UCSD-AML1 (cell line): Measurements from ENCODE around the gene HOXA13.

Experiments
- DNase-seq: peaks from one replicate; lab custom pipeline; 2025; ENCODE audit not compliant: unreplicated experiment; lab: John Stamatoyannopoulos, UW

The HOXA13 gene

DNA sequence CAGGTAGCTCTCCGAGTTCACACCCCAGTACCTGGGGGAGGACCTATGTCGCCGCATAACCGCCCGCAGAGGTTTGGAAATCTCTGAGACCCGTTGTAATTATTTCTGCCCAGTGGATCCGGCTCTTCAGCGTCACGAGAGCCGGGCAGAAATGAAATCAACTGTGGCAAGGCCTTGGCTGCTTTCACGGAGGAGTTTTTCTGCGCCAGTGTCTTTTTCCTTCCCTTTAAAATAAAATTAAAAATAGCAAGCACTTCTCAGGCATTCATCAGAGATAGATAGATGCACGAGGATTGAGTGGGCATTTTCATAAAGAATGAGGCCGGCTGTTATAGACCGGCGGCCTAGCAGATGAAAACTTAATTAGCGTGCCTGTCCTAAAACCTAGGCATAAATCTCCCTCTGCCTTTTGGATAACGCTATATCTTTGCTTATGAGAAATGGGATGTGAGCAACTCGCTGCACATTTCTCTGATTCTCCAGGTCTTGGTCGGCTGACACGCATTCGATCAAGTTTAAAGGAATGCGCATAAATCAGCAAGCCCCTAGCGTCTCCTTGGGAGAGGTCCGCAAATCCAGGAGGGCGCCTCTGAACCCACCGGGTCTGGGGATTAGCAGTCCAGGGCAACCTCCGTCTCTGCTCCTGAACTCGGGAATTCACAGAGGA is 6.4 kb downstream of the HOXA13 start:
- no peak for DNase-seq

DNA sequence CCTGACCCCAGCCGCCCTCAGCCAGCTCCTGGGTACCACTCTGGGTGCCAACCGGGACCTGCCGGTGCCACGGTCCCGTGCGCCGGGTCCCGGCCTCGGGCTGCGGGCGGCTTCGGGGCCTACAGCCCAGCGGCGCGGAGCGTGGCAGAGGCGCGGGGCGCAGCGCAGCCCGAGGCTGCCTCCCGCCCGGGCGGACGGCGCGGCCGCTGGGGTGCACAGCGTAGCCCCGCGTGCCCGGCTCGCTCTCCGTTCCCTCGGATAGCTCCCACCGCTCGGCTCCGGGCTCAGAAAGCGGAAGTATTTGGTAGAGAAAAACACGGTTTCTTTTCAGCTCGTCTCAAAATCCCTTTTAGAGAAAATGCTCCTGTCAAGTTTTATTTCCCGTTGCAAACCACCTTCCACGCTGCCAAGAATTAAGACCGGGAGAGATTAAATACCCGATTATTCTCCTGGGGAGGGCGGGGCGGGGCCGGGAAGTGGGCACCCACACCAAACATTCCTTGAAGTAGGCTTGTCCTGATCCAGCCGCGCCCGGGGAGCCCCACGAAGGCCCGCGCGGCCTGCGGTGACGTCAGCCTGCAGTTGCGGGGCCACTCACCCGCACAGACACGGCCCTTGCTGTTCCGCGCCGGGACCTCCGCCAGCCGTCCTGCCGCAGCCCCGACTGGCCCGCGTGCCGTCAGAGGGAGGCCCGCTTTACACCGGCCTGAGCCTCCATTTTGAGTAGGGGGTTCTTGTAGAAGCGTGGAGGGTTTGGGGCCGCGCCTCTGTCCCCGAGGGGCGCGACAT is 7.2 kb downstream of the HOXA13 start:
- peak; percentile 20 for DNase-seq

DNA sequence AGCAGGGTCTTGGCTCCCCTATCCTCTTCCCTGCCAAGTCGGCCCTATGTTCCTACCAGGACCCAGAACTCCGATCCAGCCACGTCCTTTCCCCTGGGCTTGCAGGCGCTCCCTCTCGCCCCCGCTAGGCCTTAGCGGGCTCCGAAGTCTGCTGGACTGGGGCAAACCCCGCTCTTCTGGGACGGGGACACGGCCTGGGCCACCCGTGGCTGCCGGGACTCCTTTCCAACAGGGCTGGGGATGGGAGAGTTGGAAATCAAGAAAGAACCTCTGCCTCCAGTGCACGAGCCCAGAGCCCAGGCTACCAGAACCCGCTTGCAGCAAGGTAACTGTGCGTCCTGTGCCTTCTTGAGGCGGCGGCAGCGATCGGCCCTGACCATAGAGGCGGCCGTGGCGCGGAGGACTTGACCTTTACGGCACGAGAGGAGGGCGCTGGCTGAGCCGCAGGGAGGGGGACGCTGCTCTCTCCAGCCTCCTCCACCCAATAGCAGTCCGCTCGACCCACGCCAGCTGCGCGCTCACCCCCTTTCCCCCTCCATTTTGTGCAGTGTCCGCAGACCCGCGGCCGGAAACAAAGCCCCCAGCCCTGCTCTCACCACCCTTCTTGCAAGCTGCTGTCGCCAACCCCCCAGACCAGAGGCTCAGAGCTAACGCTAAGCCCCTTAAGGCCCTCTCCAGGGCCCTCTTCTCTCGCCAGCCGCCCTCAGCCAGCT is 7.9 kb downstream of the HOXA13 start:
- DNase-seq = no peak

DNA sequence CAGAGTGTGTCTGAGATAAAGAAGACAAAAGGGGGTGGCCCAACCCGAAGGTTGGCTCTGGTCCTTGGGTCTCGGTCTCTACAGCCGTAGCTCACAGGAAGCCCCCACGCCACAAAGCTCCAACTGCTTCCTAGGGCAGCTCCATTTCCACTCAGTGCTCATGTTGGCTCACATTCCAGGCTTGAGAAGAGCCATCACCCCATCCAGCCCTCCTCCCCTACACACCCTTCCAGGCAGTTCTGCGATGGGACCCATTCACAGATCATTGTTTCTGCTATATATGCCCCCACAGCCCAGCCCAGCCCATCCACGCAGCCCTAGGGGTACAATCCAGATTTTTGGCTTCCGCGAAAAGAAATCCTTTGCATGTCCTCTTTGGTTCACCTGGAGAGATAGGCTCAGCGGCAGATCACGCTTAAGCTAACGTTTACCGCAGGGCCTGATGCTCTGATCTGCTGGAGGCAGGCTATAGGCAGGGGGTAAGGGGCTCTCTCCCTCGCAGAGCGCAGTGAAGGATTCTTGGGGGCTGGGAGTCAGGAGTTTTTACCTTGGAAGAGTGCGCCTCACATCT is 8.6 kb downstream of the HOXA13 start:
- DNase-seq = no peak

DNA sequence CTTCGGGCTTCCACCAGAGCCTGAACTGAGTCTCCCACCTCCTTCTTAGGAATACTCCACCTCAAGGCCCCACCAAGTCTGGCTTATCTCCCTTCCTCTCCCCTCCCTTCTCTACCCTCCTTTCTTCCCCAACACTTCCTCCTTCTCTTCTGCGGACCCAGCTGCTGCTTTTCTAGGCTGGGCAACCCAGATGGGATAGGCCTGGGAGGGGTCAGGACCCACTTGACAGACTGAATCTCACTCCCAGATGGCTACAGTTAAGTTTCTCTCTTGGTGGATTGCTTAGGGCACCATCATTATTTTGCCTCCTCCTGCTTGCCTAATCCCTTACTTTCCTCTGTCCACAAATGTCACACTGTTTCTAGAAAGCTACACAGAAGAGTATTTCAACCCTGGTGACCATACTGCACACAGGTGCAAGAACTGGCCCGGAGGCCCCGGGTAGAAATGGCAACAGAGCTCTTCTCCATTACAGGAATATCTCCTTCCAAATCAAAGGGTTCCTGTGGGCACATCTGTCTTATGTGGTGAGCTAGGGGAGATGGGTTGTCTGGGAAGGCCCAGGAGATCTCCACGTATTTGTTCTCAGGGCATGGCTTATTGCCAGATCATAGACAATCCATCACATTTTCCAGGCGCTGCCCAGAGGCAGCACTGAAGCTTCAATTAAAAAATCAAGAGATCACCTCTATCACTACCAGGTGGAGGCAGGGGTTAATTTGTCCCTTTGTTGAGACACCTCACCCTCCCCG is 9.7 kb downstream of the HOXA13 start:
- no peak for DNase-seq

DNA sequence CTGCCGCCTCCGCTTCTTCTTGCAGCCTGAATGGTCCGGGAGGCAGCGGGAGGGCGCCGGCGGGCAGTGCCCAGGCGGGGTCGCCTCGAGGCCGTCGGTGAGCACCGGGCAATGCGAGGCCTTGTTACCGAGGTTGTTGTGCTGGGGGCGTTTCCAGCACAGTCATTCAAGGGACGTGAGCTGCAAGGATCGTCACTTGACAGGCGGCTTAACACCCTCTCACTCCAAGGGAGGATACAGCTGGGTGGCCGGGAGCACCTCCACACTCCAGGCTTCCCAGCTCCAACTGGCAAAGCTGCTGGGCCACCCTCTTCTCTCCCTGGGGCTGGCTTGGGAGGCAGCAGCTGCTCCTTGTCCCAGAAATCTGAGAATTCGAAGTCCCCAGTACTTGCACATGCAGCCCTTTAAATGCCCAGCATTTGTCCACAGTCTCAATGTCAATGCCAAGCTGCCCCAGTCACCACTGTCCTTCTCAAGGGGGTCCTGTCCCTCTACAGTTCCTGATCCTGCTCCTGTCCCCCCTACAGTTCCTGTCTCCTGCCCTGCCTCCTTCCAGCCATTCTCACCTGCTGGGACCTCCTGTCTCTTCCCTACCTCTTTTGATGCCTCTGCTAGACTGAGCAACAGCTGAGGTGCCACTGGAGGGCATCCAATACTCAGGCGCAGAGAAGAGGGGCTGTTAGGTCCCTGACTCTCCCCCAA is 10.4 kb downstream of the HOXA13 start:
- DNase-seq = no peak

DNA sequence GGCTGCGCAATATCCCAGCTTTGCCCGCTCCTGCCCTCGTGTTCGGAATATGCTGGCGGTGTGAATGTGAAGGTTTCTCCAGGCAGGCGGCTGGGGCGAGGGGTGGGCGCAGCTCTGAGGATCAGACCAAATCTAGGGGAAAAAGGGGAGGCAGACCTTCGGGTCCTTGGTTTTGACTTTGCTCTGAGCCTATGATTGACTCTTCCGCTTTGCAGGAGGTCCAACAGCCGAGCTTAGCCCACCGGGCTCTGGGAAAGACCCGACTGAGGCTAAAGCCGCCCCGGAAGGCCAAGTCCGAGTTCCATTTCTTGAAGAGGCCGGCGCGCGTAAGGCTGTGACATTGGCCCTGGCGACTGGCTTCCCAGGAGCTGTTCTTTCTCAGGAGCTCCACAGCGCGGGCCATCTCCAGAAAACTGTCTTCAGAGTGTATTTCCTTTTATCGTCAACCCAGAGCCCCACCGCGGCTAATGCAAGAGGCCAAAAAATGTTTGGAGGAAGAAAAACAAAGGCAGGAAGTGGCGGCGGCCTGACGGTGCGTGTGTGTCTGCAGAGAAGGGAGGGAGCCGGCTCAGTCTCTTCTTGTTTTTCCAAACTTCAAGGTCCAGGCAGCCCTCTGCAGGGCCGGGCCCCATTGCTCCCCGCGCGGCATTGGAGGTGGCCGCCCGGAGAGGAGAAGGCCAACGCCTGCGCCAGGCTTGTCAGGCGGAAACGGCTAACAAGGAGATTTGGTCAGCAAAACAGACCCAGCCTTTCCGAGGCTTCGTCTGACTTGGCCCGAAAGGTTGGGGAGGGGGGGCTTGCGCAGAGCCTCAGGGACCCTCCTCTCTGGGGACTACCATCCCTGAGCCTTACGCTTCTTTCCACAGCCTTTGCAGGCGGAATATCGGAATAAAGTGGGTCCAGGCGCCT is 11.3 kb downstream of the HOXA13 start:
- peak; percentile 54 for DNase-seq

DNA sequence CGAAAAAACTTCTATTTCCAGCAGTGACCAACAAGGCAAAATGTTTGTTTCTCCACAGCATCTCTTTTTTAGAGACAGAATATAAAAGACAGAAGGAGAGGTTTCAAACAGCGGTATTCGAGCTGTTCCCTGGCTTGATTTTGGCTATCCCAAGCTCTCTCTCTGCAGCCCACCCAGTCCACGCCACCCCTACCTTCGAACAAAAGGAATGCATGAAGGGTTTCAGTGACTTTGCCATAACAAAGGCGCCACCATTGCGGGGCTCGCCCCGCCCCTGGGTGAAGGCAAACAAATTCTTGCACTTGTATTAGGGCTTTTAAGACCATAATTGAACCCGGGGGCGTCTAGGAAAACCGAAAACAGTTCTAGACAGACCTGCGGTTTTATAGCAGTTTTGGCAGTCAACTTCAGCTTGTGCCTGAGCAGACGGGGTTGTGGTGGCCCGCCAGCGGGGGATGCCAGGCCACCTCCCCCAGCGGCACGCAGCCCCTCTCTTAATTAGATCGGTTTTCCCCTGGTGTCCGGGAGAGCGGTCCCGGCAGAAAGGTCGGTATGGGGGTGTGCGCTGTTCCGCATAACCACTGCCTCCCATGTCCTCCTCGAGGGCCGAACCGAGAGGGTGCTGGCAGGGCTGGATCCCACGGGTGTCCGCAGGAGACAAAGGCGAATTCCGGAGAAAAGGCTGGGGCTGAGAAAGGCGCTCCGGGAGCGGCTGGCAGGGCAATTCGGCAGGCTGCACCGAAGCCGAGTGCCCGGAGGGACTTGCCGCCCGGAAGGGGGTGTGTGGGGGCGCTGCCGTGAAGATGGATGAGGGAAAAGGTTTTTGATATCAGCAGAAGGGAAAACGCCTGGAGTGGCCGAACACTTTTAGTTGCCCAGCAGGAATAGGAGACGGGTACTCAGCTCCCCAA is 12.2 kb downstream of the HOXA13 start:
- DNase-seq = peak; percentile 26

DNA sequence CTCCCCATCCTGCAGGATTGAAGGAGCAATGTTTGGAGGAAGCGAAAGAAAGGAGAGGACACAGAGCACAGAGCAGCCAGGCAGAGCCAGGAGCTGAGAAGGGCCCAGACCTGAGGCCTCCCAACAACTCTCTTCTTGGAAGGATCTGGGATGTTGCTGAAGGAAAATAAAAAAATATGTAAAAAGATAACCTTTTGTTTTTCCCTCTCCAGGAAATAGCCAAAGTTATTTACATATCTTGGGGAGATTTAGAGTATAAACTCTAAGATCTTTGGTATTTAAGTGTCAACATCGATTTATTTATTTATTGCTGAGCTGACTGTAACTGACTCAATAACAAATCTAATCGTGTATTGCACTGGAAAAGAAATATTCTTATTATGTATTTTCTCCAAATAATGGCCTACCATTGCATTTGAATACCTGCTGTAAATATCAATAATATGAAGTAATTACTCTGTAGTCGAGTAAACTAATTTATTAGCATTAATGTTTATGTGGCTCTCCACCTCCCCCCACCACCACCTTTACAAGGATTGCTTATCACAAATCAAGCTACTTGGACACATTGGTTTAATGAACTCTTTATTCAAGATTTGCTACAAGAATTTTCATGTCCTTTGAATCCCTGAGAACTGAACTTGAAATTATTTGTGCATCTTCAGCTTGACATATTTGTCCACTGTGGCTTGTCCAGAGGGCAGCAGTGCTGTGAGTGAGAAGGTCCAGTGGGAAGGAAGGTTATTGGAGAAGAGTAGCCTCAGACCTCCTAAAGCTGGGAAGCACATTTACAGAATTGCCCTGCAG is 13.0 kb downstream of the HOXA13 start:
- DNase-seq = no peak

DNA sequence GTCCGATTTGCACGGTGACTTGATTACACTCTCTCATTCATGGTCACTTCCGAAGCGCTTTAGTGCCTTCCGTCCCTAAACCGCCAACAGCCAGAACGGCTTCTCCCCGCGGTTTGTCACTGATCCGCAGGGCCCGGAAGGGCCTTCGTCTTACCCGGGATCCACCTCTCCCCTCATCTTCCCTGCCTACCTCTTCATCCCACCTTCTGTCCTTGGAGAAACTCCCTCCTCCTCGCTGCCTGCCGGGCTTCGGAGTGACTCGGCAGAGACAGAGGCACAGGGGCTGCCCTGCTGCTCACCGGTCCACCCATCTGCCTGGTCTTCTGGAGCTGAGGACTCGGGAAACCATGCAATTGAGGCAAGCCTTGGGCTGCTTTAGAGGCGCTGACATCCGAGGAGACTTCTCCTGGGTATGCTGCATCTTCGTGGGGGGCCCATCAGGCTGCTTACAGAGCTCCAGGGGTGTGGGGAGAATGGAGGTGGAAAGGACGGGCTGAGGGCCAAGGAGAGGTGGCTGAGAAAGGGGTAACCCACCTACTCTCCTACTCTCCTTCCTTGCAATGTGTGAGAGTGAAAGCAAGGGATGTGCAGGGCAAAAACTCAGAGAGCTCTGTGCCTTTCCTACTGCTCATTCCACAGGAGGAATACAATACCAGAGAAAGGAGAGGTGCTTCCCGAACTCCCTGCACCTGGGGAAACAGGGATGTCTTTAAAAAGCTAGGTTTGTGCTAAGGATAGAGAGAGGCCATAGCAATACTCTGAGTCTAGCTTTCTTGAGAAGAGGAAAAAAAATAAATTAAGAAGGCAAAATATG is 13.8 kb downstream of the HOXA13 start:
- peak; percentile 37 for DNase-seq

DNA sequence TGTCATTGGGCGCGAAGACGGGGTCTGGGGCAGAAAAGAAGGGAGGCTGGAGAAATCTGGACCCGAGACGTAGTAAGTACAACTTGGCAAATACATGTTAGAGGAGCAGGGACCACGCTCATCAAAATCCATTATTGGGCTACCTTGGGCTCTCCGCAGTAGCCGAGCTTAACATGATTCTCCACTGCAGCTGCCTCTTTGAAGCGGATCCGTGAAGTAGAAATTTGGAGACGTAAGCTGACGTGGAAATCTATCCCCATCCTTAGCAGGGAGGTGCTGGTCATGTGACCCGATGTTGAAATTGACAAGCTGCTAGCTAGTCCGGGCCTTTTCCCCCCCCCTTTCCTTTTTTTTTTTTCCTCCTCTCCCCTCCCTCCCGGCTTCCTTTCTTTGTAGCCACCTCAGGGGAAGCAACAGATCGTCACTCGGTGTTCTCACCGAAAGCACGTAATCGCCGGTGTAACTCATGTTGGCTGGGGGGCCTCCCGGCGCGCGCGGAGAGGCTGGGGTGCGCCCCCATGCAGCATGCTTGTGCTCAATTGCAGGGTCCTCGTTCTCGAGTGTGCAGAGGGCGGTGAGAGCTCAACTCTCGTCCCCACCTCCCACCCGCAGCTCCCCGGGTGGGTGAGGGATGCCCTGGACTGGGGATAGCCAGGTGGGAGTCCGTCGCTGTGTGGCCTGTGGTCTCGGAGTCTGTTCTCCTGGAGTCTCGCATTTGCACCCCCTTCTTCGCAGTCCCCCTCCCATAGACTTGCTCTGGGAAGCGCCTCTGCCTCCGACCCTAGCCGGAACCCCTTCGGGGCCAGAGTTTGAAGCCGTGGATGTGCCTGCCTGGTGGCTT is 14.7 kb downstream of the HOXA13 start, which contains the start of gene HOXA11:
TSS of gene HOXA11 (minus strand) at position 220 of the 841 bp plus-strand sequence. CDS start at position 132, 88 bp downstream.
- peak; percentile 37 for DNase-seq

DNA sequence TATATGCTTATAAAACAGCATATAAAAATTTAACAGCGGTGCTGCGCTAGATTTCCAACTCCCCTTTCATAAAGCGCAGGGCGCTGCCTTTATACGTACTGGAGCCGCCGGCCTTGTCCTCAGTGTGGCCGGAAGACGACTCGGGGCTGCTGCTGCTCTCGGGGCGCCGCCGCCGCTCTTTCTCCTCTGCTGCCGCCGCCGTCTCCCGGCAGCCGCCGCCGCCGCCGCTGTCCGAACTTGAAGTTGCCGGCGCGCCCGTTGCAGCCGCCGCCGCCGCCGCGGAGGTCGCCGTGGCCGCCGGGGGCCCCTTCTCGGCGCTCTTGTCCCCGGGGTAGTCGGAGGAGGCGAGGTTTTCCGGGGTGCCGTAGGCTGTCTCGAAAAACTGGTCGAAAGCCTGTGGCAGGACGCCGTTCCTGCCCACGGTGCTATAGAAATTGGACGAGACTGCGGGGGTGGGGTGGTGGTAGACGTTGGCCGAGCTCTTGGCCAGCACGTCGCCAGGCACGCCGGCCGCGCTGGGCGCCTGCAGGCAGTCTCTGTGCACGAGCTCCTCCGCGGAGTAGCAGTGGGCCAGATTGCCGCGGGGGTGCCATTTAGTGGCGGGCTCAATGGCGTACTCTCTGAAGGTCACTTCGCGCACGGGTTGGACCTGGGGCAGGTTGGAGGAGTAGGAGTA is 15.4 kb downstream of the HOXA13 start:
- peak; percentile 24 for DNase-seq

DNA sequence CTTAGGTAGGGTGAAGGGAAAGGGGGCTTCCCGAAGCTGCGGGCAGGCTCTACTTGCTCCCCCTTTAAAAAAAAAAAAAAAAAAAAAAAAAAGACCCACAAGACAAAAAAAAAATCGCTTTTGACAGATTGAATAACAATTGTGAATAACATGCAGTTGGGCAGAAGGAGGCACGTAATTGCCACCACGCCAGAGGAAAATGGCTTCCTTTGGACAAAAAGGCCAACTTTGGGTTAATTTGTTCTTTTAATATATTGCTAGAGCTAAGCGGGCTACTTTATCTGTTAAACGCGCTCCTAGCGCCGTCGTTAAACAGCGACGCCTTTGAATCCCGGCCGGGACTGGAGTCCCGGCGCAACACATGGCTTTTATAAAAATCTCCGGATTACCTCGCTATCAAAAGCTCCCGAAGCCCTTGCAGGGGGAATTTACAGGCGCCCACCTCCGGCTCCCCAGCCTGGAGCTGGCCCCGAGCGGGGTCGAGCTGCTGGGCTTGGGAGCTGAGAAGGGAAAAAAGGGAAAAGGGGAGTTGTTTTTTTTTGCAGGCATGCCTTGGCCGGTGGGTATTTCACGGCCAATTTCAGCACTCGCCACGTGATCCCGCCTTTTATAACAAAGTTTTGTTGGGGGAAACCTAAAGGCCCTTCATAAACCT is 16.1 kb downstream of the HOXA13 start:
- no peak for DNase-seq

DNA sequence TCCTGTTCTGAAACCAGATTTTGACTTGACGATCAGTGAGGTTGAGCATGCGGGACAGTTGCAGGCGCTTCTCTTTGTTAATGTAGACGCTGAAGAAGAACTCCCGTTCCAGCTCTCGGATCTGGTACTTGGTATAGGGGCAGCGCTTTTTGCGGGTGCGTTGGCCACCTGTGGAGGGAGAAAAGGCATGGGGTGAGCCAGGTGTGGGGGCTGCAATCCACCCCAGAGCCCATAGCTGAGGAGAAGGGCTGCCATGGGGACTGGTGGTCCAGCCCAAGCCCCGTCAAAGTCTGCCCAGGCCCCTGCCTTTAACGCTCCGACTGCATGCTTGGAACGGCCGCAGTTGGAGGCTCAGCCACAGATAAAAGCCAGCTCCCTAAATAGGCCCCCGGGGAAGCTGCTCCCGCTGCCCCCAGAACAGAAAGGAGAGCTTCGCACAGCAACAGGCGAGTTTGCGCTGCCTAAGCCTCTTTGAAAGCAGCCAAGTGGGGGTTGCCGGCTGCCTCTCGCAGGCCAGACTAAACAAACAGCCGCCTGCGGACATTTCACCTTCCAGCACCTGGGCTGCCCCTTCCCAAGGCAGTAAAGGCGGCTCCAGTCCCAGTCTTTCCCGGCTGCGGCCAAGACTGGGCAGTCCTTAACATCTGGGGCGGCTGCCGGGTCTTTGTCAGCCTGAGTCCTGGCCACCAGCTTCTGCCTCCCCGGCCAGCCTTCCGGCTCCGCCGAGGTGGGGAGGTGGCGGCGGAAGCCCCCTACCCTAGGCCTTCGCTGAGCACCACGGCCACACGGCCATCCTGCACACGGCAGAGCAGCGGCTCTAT is 16.8 kb downstream of the HOXA13 start:
- peak; percentile 22 for DNase-seq
